Activated CD4-positive, alpha-beta T cell treated with anti-CD3 and anti-CD28 coated beads, Interleukin-2, Interleukin-6, amounts not matched to agents 100 ng/mL and 50 ng/mL, durations not matched to agents 16 hours and 8 hours (primary cell): ENCODE data around the gene SMAD7.

Experiments
- DNase-seq: peaks from one replicate; pipeline ENCODE4 v3.0.0-alpha.2; 2020

The SMAD7 gene

GRCh38 chr18:48913775-48914174 is 37.0 kb downstream of the SMAD7 start:
- no peak for DNase-seq

- peak; percentile 48 for DNase-seq
Measured at GRCh38 chr18:48913201-48913600, 37.6 kb downstream of the SMAD7 start.

- DNase-seq = no peak
Measured at GRCh38 chr18:48910972-48911545, 39.7 kb downstream of the SMAD7 start.

- DNase-seq = no peak
Measured at GRCh38 chr18:48909721-48910120, 41.0 kb downstream of the SMAD7 start.

GRCh38 chr18:48908916-48909315 is 41.8 kb downstream of the SMAD7 start:
- DNase-seq = no peak

- no peak for DNase-seq
Measured at GRCh38 chr18:48905513-48905912, 45.3 kb downstream of the SMAD7 start.

GRCh38 chr18:48904847-48905394 is 45.8 kb downstream of the SMAD7 start:
- DNase-seq = no peak

- no peak for DNase-seq
Measured at GRCh38 chr18:48904091-48904490, 46.7 kb downstream of the SMAD7 start.

GRCh38 chr18:48902856-48903601 is 47.7 kb downstream of the SMAD7 start:
- no peak for DNase-seq

- DNase-seq = no peak
Measured at GRCh38 chr18:48902023-48902855, 48.5 kb downstream of the SMAD7 start.

GRCh38 chr18:48901145-48902022 is 49.4 kb downstream of the SMAD7 start:
- no peak for DNase-seq

GRCh38 chr18:48900469-48900868 is 50.3 kb downstream of the SMAD7 start:
- DNase-seq = no peak

- no peak for DNase-seq
Measured at GRCh38 chr18:48899558-48900174, 51.1 kb downstream of the SMAD7 start.

- DNase-seq = no peak
Measured at GRCh38 chr18:48898521-48898920, 52.2 kb downstream of the SMAD7 start.

GRCh38 chr18:48897531-48897930 is 53.2 kb downstream of the SMAD7 start:
- DNase-seq = no peak

- no peak for DNase-seq
Measured at GRCh38 chr18:48896875-48897511, 53.8 kb downstream of the SMAD7 start.

- no peak for DNase-seq
Measured at GRCh38 chr18:48896326-48896874, 54.4 kb downstream of the SMAD7 start.

- DNase-seq = no peak
Measured at GRCh38 chr18:48894799-48895346, 55.9 kb downstream of the SMAD7 start.

- DNase-seq = no peak
Measured at GRCh38 chr18:48893608-48894600, 56.9 kb downstream of the SMAD7 start.
